Tibial nerve (tissue), 4 donors: ENCODE measurements around the gene PHLDA2.

Experiments used
- CTCF ChIP-seq, 5 experiments: fragments of 200-600 bp in 3 of 5; fragments of 450-650 bp in 2 of 5; sonication (generic) in 3 of 5; IDR thresholded peaks; one replicate each; pipeline ENCODE4 v1.5.1; 2016 to 2019; ENCODE audit warnings: antibody characterized with exemption in 5 of 5, mild to moderate bottlenecking in 3 of 5, moderate library complexity in 2 of 5
- EP300 ChIP-seq, 2 donors: sonication (generic); formaldehyde crosslinking; IDR thresholded peaks; one replicate each; pipeline ENCODE4 v1.6.1; 2017; ENCODE audit warnings: antibody characterized with exemption in 2 of 2, mild to moderate bottlenecking in 1 of 2

DNA sequence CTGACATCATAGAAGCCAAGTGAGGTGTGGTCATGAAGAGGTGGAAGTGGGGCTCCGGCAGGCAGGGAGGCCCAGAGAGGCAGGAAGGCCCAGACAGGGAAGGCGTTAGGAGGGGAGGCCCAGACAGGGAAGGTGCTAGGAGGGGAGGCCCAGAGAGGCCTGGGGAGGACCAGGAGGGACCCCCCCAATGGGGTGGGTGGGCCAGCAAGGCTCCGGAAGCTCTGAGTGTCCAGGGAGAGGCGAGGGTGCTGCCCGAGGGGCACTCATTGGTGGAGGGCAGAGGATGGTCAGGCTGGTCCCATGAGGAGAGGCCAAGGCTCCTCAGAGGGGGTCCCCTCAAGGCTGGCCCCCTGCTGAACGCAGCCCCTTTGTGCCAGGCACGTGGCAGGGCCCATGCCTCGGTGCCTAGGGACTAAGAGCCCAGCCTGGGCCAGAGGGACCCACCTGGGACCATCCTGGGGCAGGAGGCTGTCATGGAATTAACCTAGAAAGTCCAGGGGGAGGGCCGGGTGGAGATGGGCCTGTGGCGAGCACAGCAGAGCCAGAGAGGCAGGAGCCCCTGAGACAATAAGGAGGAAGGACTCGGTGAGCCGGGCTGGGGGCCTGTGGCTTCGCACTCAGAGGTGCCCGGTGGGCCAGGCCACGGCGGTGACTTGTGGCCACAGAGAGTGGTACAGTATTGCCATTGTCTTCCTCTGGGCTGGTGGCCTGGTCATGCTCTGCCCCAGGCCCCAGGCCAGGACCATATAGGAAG, 12.2 kb downstream of the PHLDA2 start:
- TF ChIP-seq CTCF (IDR thresholded peaks at IDR 0.05) (no peak), EP300 (IDR thresholded peaks at IDR 0.05) (no peak)
